ENCODE measurements around the gene YARS1.

Gene YARS1

DNA sequence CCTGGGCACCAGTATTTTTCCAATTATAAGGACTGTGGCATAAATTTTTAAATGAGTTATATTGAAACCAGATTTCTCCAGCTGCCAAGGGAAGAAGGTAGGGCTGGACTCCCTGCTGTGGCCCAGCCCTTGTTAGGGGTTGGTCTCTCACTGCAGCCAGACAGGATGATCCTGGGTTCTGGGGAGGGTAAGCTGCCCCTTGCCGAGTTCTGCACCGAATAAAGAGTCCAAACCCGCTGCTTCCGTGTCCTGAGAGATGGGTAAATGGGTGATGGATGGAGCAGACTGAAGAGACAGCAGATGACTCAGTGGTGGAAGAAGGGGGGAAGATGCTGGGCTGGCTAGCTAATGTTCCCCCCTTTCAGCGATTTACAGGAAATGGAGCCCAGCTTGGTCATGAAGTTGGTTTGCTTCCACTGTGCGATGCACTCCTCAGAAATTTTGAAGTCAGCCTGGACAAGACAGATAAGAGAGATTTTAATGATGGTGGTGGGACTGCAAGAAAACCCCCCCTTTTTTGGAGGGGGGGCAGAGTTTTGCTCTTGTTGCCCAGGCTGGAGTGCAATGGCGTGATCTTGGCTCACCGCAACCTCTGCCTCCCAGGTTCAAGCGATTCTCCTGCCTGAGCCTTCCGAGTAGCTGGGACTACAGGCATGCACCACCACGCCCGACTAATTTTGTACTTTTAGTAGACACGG is 41.4 kb downstream of the YARS1 start:
- no peak for DNase-seq

DNA sequence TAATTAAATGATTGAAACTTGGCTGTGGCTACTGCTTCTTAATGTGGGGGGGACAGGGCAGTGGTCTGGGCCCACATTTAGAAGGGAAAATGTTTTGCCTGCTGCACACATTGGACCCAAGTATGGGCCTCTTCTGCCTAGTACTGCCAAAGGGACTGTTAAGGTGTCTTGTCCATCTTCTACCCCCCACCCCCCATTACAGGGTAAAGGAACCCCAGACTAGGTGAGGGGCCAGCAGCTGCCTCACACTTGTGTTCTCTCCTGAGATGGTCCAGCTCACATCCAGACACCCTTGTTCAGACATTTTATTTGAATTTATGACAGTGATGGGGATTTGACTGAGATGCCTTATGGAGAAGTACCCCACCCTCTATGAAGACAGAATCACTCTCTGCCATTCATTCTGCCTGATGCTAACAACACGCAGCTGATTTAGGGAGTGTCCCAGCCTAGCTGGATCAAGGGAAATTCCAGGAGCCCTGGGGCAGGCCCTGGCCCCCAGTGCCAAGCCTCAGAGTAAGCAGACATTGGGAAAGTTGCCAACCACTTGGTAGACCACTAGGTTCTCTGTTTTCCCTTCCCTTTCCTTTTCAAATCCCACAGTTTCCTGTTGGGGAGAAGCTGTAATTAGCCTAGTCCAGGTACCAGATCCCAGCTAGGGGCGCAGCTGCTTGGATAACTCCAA is 42.1 kb downstream of the YARS1 start:
- DNase-seq: no peak

DNA sequence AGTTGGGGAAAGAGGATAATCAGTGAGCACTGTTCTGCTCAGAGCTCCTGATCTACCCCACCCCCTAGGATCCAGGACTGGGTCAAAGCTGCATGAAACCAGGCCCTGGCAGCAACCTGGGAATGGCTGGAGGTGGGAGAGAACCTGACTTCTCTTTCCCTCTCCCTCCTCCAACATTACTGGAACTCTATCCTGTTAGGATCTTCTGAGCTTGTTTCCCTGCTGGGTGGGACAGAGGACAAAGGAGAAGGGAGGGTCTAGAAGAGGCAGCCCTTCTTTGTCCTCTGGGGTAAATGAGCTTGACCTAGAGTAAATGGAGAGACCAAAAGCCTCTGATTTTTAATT is 42.7 kb downstream of the YARS1 start:
- DNase-seq: no peak

DNA sequence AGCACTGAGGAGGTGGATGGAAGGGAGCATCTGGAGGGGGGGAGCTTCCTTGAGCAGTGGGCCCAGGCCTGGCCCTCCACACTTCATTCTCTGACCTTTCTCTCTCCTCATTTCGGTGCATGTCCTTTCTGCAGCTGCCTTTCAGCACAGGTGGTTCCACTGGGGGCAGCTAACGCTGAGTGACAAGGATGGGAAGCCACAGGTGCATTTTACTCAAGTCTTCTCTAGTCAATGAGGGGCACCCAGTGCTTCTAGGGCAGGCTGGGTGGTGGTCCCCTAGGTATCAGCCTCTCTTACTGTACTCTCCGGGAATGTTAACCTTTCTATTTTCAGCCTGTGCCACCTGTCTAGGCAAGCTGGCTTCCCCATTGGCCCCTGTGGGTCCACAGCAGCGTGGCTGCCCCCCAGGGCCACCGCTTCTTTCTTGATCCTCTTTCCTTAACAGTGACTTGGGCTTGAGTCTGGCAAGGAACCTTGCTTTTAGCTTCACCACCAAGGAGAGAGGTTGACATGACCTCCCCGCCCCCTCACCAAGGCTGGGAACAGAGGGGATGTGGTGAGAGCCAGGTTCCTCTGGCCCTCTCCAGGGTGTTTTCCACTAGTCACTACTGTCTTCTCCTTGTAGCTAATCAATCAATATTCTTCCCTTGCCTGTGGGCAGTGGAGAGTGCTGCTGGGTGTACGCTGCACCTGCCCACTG is 43.2 kb downstream of the YARS1 start:
- DNase-seq: no peak

DNA sequence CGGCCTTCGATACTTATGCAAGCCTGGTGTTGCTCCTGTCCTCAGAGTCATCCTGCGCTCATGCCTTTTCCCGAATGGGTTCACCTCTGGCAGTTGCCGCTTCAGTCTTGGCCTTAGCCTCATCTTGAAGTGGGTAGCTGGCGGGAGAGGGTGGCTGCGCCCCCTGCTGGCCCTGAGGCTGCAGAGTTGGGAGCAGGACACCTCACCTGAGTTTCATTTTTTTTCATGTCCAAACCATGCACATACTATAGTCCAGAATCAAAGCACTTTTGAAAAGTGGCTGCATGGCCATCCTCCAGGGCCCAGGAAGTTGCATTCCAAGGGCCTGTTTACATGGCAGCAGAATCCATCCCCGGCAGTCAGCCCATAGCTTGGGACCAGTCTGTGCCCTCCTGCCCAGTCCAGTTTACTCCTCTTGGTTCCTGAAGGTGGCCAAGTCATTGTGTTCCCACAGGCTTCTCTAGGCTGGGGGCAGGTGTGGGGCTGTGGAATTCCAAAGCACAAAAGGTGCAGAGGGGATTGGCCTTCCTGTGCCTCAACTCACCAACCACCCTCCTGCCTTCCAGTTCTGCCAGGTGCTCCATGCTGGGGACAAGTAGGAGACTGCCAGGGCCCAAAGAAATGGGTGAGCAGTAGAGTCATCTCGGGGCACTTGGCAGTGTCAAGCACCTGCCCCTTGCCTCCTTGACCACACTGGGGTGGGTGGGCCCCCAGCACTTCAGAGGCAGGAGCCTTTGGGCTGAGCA is 44.0 kb downstream of the YARS1 start:
- peak; percentile 53 to 65 for DNase-seq

DNA sequence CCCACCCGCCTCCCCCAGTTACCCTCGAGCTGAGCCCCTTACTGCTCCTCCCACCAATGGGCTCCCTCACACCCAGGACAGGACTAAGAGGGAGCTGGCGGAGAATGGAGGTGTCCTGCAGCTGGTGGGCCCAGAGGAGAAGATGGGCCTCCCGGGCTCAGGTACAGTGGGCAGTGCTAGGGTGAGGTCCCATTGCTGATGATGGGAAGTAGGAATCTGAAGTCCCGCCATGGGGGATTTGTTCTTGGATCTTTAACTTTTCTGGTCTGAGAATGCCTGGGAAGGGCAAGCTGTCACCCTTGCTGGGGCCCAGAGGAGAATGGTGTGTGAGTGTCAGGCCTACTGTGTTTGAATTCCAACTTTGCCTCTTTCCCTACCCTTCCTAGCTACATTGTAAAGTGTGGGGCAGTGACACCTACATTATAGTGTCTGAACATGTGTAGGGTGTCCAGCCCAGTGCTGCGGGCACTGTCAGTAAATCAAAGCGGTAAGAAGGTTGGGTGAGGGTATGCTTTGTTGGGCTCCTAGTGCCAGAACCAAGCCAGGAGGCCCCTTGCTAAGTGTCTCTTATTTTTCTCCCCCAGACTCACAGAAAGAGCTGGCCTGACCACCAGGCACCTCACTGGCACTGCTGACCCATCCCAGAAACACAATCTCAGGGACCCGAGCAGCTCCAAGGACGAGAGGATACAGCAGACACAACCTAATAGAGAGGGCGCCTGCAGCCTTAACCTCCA is 44.7 kb downstream of the YARS1 start:
- no peak for DNase-seq

DNA sequence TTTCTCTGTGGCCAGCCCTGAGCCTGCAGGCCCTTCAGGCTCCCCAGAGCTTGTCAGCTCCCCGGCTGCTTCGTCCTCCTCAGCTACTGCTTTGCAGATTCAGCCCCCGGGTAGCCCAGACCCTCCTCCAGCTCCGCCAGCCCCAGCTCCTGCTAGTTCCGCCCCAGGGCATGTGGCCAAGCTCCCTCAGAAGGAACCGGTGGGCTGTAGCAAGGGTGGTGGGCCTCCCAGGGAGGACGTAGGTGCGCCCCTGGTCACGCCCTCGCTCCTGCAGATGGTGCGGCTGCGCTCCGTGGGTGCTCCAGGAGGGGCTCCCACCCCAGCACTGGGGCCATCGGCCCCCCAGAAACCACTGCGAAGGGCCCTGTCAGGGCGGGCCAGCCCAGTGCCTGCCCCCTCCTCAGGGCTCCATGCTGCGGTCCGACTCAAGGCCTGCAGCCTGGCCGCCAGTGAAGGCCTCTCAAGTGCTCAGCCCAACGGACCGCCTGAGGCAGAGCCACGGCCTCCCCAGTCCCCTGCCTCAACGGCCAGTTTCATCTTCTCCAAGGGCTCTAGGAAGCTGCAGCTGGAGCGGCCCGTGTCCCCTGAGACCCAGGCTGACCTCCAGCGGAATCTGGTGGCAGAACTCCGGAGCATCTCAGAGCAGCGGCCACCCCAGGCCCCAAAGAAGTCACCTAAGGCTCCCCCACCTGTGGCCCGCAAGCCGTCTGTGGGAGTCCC is 45.4 kb downstream of the YARS1 start:
- DNase-seq: no peak

DNA sequence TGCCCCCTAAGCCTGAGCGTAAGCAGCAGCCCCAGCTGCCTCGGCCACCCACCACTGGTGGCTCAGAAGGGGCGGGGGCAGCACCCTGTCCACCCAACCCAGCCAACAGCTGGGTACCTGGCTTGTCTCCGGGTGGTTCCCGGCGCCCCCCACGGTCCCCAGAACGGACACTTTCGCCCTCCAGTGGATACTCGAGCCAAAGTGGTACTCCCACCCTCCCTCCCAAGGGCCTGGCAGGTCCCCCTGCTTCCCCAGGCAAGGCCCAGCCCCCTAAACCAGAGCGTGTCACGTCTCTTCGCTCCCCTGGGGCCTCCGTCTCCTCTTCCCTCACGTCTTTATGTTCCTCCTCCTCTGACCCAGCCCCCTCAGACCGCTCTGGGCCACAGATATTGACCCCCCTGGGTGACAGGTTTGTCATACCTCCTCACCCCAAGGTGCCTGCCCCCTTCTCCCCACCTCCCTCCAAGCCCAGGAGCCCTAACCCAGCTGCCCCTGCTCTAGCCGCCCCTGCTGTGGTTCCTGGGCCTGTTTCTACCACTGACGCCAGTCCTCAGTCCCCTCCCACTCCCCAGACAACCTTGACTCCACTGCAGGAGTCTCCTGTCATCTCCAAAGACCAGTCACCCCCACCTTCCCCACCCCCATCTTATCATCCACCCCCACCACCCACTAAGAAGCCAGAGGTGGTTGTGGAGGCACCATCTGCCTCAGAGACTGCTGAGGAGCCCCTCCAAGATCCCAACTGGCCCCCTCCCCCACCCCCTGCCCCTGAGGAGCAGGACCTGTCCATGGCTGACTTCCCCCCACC is 46.2 kb downstream of the YARS1 start:
- DNase-seq: no peak

DNA sequence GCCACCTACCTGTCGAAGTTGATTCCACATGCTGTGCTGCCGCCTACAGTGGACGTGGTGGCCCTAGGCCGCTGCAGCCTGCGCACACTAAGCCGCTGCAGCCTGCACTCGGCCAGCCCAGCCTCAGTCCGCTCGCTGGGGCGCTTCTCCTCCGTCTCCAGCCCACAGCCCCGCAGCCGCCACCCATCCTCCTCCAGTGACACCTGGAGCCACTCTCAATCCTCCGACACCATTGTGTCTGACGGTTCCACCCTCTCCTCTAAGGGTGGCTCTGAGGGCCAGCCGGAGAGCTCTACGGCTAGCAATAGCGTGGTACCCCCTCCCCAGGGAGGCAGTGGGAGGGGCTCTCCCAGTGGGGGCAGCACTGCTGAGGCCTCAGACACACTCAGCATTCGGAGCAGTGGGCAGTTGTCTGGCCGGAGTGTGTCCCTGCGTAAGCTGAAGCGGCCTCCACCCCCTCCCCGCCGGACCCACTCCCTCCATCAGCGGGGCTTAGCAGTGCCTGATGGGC is 46.9 kb downstream of the YARS1 start:
- no peak for DNase-seq

DNA sequence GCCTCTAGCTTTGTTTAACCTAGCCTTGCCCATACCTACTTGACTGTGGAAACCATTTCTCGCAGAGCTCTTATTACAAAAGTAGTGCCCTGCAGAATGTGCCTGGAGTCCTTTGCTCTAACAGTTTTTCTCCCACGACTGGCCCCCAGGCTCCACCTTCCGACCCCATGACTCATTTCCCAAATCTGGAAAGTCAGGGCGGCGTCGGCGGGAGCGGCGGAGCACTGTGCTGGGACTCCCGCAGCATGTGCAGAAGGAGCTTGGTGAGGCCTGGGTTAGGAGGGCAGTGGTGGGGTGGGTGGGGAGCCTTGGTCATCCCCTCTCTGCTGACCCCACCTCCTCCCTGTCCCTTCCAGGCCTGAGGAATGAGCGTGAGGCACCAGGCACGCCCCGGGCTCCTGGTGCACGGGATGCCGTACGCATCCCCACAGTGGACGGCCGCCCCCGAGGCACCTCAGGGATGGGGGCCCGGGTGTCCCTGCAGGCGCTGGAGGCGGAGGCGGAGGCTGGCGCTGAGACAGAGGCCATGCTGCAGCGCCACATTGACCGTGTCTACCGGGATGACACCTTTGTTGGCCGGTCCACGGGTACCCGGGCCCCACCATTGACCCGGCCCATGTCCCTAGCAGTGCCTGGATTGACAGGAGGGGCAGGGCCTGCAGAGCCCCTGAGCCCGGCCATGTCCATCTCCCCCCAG is 47.5 kb downstream of the YARS1 start:
- peak in 1 of 2 donors; percentile 13 for DNase-seq

DNA sequence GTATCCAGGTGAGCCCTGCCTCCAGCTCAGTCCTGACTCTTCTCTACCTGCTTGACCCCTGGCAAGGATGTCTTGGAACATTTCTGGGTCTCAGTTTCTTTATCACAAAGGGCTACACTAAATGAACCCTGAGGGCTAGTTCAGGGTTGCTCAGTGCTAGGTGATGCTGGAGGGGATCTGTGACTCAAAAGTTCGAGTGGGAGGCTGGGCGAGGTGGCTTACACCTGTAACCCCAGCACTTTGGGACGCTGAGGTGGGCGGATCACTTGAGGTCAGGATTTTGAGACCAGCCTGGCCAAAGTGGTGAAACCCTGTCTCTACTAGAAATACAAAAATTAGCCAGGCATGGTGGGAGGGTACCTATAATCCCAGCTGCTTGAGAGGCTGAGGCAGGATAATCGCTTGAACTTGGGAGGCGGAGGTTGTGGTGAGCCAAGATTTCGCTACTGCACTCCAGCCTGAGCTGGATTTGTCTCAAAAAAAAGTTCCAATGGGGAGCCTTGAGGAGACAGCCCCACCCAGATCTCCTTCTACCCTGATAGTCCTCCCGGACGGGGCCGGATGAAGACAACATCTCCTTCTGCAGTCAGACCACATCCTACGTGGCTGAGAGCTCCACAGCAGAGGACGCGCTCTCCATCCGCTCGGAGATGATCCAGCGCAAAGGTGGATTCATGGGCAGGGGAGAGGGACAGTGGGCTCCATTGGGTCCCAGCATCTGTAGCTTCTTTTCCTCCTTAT is 48.9 kb downstream of the YARS1 start:
- no peak for DNase-seq

DNA sequence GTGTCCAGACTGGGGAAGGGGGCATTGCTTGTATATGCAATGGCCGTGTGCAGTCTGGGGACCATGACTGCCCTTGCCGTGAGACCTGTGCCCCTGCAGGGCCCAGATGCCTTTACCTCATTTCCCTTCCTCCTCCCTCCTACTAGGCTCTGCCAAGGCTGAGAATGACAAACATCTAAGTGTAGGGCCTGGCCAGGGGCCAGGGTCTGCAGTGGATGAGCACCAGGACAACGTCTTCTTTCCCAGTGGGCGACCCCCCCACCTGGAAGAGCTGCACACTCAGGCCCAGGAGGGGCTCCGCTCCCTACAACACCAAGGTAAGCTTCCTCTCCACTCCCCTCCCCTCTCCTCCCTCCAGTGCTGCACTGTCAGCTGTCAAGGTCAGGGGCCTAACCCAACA is 49.5 kb downstream of the YARS1 start:
- no peak for DNase-seq

DNA sequence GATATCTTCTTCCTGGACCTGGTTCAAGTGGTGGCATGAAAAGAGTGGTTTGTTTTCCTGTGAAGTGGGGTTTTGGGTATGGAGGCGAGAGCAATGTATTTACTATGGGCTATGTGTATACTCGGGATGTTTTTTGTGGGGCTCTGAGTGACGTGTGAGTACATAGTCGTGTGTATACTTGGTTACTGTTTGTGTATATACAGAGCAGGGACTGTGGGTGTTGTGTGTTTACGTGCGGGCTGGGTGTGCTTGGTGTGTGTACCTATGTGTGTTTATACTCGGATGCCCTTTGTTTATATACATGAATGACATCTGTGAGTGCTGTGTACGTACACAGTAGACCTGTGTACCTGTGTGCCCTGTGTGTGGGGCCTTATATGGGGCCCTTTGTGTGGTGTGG is 50.0 kb downstream of the YARS1 start:
- DNase-seq: no peak

DNA sequence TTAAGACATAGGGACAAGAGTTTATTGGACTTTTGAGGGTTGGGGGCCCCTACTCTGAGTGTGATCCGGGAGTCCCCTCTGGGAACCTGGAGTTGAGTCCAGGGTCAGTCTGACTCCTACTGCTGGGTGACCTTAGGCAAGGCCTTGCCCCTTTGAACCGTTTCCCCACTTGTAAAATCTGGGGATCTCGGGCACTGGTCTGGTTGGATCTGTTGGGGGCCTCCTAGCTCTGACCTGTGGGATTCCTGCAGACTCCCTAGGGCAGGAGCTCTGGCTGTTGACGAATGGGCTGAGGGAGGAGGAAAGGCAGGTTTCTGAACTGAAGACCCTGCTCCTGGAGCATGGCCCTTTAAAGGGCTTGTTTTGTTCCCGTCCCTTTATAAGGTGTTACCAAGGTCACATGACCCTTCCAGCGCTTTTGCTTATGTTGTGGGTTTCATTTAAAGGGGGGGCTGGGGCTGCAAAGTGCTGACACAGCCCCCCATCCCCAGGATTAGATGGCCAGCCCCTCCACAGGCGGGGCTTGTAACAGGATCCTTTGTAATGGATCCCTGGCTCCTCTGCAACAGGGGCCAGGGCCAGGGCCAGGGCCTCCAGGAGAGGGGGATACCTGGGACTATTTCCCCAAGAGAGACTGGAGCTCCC is 50.7 kb downstream of the YARS1 start:
- no peak for DNase-seq

DNA sequence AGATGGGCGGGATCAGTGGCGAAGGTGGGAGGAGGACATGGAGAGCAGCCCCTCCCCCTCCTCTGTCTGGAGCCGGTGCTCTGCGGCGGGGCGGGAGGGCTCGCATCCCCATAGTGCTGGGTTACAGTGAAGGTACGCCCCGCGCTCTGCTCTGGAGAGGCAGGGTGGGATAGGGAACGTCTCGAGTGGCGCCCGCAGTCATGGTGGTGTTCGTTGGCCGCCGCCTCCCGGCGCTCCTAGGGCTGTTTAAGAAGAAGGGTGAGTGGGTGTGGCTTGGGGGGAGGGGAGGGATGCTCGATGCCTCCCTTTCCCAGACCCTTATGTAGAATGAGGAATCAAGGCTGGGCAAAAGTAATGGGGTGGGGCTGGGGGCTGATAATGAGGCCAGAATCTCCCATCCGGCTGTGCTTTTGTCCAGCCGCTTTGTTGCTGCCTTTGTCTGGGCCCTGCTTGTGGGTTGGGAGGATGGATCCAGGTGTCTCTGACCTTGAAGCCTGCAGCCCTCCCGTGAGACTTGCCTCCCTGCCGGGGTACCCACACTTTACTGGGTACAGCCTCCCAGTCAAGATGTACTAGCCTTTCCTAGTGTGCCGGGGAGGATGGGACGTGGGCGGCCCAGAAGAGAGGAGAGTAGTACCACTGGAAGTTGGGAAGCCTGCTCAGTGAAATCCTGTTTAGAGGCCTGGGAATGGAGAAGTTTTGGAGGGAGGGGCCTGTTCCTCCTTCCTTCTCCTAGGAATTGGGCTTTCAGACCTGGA is 51.4 kb downstream of the YARS1 start:
- no peak for DNase-seq

DNA sequence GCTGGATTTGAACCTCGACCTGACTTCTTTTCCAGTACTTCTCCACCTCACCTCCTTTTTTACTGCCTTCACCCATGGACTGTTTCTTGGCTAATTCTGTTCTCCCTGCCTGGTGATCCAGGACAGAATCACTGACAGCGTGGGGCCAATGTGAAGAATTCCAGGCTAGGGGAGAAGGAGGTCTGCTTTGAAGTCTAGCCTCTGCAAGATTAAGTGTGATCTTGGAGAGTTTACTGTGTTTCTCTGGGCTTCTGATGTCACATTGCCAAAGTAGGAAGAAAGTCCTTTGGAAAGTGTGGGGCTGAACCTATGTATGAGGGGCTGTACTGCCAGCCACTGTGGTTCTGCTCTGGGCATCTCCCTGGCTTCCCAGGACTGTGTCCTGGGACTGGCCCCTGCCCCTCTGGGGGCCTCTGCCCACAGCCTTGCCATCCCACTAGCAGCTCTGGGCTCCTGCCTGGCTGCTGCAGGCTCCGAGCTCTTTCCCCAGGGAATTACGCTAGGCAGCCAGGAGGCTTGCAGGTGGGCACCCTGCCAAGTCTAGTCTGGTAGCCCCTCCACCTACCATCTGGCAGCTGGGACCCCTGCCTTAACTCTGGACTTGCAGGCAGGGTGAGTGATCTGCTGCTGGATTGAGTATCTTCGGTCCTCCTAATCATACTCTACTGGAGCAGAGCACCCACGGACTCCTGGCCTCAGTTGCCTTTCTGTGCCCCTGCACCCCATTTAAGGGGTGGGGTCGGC is 52.2 kb downstream of the YARS1 start:
- DNase-seq: no peak

DNA sequence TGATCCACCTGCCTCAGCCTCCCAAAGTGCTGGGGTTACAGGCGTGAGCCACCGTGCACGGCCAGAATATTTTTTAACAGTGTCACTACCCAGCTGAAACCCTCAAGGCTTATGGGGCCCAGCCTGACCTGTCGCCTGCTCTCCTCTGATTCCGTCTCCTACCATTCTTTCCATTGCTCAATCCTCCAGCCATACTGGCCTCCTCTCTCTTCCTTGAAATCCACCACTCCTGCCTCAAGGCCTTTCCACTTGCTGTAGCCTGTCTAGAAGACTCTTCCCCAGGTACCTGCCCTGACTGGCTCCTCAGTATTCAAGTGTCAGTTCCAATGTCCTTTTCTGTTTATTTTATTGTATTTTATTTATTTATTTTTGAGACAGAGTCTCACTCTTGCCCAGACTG is 53.9 kb downstream of the YARS1 start:
- DNase-seq: no peak
